Measurements from ENCODE around the gene TTC7B.

DNA sequence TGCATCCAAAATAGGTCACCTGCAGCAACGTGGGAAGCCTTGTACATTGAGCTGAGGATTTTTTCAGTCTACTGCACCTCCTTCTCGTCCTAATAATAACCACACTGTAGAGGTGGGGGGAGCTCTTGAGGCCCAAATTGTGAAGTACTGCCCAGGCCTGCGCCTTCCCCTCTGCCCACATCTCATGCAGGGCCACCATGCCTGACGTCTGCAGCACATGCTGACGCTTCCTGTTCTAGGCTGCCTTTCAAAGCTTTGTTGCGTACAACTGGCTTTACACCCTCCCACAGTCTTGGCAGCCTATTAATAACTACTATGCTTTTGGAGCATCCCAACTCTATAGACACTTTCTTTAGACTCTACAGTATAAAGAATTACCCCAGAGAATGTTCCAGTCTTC, 26.5 kb upstream of the TTC7B start:
- TF ChIP-seq CTCF (IDR thresholded peaks at IDR 0.05), result no peak
- no peak for TF ChIP-seq POLR2A (IDR thresholded peaks at IDR 0.05)
